HG03342 (cell line): ENCODE results near the gene DIP2C.

Source experiments
- ATAC-seq: cut with Tn5 transposase; IDR thresholded peaks from one replicate; pipeline ENCODE4 v1.9.1; 2021; ENCODE audit warnings: mild to moderate bottlenecking, moderate library complexity; ENCODE audit not compliant: unreplicated experiment

The DIP2C gene

DNA sequence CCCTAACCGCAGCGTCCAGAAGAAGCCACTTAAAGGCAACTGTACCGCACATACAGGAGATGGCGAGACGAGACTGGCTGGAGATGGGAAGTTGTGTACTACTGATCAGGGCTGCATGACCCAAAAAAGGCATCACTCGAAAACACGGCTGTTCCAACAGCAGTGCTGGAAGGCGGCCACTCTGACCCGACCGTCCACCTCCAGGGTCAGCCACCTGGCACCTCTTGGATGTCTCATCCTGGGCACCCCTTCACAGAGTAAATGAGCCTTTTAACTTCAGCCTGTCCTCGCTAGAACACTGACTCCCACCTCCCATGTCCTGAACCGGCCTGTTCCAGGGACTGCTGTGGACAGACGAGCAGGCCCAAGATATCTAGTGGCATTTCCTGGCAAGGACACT lies 180.7 kb downstream of the DIP2C start:
- no peak for ATAC-seq

DNA sequence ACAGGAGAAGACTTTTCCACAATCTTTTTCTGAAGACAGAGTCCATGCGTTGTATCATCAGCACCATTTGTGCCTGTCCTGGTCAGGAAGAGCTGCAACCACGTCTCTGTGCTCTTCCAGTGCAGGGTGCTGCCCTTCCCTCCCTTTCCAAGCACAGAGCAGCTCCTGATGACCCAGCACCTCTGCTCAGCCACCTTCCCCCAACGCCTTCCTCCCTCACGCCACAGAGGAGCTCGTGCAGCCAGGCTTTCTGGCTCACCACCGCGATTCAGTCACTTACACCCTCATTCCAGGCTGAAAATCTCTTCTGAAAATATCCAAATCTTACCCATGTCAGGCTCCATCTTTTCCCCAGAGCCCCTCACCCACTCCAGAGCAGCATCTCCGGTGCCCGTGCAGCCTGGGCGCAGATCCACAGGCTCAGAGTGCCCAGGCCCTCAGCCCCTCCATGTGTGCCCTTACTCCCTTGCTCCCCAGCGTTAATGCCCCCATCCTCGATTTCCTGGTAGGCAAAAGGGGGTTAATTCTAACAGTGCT lies 181.5 kb downstream of the DIP2C start:
- ATAC-seq = no peak

DNA sequence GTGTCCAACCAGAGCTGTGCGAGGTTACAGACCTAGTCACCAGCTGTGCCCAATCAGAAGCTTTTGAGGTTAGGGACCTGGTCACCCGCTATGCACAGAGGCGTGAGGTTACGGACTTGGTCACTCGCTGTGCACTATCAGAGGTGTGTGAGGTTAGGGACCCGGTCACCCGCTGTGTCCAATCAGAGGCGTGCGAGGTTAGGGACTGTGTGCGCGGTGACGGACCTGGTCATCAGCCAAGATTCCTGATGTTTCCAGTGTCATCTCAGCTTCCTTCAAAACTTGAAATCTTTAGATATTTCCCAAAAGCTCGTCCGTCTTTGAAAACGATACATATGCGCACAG lies 182.1 kb downstream of the DIP2C start:
- no peak for ATAC-seq

DNA sequence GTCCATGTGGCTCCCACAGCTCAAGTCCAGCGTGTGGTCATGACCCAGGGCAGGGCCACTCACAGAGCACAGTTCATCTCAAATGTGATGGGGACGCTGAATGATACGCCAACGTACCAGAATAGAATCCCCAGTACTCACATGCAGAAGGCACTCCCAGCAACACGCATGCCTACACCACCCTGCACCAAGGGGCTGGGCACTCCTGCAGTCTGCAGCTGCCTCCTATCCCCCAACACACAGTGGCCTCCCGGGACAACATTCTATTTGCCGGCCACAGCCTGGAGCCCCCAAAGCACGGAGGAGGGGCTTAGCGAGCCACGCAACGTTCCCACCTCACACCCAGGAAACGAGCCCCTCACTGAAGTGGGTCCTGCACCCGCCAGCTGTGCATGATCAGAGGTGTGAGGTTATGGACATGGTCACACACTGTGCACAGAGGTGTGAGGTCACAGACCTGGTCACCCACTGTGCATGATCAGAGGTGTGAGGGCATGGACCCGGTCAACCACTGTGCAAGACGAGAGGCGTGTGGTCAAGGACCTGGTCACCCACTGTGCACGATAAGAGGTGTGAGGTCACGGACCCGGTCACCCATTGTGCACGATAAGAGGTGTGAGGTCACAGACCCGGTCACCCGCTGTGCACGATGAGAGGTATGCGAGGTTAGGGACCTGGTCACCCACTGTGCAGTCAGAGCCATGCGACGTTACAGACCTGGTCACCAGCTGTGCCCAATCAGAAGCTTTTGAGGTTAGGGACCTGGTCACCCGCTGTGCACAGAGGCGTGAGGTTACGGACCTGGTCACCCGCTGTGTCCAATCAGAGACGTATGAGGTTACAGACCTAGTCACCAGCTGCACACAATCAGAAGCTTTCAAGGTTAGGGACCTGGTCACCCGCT lies 182.8 kb downstream of the DIP2C start:
- ATAC-seq = no peak

DNA sequence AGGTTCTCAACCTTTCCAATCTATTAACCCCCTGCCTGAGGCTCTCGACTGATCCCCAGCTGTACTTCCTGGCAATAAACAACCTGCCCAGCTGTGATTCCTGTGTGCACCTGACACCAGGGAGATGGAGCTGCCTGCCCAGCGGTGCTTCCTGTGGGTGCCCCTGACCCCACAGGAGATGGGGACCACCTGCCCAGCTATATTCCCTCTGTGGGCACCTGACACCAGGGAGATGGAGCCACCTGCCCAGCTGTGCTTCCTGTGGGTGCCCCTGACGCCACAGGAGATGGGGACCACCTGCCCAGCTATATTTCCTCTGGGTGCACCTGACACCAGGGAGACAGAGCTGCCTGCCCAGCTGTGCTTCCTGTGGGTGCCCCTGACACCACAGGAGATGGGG lies 184.0 kb downstream of the DIP2C start:
- no peak for ATAC-seq

DNA sequence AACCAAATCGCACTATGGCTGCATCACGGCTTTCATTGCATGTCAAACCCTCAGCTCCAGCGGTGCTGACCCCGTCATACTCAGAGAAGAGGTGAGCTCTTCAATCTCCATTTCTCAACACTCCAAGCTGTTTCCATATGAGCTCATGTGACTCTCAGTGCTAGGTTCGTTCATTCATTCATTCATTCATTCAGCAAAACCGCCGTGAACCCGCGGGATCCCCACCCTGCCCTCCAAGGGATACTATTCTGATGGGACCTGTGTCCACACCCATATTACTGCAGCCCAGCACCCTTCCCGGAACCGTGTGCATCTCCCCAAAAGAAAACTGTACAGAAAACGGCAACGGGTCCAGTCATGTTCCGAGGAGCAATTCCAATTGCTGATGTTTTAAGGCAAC lies 184.7 kb downstream of the DIP2C start:
- ATAC-seq = no peak

DNA sequence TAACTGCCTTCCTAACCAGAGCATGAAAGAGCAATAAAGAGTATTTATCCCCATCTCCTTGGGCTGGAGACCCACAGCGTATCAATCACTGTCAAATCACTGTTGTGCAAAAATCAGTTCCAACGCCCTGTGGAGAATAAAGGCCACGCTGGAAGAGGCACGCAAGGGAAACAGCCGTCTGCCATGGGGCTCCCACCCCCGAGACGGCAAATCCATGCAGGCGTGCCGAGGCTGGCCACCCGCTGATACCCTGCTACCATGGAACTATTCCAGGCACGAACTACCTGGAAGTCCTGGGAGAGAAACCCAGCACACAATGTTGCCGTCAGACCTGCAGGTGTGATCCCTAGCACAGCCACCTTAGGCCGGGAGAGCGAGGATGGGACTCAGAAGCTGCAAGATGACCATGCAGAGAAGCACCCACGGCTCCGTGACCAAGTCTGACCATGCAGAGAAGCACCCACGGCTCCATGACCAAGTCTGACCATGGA lies 185.3 kb downstream of the DIP2C start:
- ATAC-seq = no peak

DNA sequence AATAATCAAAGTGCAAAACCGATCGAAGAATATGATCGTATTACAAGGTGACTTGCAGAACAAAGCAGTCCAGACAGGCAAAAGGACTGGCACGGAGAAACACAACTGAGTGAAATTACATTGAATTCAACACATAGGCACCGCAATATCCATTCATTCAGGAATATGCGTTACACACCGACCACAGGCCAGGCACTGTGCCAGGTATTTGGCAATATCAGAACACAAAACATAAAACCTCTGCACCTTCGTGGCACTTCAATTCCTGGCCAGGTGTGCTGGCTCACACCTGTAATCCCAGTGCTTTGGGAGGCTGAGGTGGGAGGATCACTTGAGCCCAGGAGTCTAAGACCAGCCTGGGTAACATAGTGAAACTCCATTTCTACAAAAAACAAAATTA lies 187.9 kb downstream of the DIP2C start:
- no peak for ATAC-seq

DNA sequence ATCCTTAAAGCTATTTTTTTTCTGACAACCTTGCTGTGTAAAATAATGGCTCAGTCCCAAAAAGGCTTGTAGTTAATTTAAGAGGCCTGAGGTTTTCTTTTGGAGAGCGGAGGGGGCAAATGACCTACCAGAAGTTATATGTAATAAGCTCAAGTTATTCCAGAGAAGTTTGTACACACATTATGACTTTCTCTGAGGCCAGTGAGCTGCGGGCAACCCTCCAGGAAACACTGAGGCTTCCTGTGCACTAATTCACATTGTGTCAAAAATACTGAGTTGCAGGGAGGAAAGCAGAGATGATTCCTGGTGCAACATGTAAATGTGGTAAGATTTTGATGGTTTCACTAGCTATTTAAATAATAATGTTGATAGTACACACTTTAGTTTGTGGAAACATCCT lies 188.6 kb downstream of the DIP2C start:
- no peak for ATAC-seq

DNA sequence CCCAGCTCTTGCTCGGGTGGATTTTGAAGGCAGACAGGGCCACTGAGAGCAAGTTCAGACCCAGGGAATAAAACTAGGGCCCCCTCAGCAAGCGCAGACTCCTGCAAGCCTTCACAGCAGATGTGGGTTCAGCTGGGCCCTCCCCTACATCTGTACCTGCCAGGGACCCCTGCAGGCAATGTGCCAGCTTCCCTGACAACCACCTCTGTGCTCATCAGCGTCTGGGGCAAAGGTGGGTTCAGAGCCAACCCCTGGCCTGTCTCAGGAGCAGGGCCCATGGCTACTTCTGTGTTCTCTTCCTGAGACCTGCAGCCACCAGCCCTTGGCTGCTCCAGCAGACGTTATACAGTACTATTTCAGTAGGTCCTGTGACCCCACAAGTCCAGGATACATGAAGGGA lies 189.5 kb downstream of the DIP2C start:
- ATAC-seq = no peak

DNA sequence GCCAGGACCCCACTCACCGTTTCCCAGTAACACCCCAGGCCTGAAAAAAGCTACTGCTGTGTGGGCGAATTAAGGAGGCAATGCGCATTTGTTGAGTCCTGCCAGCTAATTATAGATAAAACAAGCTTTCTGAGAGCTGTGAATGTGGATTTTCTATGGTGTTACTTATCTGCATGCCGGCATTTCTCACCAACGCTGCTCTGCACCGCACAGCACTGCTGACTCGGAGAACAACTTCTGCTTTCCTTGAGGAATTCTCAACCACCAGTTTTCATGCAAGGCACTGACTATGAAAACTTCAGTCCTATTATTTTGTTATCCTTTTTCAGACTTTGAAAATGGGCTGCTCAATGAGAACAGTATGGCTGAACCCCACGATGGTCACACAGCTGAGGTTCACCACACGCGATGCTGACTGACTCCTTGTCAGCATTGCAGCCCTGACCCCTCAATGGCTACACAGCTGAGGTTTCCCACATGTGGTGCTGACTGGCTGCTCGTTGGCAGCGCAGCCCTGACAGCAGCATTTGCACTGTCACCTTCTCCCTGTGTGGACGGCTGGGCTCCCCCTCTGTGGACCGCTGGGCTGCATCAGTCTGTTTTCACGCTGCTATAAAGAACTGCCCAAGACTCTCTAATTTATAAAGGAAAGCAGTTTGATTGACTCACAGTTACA lies 190.6 kb downstream of the DIP2C start:
- no peak for ATAC-seq

DNA sequence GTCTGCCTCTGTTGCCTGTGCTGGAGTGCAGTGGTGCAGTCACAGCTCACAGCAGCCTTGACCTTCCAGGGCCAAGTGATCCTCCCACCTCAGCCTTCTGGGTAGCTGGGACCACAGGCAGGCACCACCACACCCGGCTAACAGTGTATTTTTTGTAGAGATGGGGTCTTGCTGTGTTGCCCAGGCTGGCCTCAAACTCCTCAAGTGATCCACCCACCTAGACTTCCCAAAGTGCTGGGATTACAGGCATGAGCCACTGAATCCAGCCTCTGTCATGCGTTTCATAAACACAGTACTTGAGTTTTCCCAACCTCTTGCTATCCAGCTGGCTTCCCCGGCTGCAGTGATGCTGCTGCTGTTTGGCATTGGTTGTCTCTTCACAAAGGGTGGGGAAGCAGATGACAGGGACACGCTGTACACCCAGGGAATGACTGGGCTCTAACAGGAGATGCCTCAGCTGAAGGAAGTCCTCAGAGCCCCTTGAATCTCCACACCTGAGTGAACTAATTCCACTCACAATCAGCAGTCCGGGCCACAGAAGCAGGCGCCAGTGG lies 191.5 kb downstream of the DIP2C start:
- ATAC-seq = no peak

DNA sequence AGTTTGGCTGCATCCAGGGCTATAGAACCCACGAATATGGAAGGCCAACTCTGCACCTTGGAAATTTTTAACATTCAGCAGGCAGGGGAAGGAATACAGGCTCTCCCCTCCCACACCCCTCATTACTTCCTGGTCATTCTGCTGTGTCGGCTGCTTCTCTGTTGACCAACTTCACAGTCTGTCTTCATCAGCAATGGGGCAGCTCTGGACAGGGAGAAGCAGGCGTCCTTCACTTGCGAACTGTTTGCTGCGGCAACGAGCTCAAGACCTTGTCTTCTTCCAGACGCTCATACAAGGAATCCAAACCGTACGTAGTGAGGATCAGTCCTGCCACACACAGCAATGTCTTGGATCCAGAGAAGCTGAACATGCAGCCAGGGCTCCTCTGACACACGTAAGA lies 192.2 kb downstream of the DIP2C start:
- no peak for ATAC-seq

DNA sequence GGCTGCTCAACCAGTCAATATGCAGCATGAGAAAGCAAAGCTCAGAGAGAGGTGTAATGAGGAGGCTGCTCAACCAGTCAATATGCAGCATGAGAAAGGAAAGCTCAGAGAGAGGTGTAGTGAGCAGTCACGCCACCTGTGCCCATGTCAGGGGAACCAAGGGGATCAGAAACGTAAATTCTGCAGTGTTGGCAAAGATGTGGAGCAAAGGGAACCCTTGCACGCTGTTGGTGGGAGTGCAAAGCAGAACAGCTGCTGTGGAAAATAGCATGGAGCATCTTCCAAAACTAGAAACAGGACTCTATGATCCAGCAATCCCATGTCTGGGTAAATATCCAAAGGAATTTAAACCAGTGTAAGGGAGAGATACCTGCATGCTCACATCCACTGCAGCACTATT lies 194.9 kb downstream of the DIP2C start:
- no peak for ATAC-seq

DNA sequence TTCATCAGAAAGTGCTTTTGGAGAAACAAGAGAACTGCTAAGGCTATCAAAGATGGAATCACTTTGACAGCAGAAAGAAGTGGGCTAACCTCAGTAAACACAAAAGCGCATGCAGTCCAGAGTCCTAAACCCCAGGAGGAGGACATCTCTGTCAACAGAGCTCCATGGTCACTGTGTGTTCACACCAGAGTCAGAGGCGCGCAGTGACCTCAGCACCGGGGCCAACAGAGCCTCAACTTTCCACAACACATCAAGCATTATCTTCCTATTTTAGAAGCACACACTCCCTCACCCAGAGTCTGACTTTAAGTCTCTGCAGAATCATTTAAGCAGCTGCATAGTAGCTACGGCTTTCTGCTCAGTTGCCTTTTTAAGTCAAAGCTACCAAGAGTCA lies 195.3 kb downstream of the DIP2C start:
- no peak for ATAC-seq

DNA sequence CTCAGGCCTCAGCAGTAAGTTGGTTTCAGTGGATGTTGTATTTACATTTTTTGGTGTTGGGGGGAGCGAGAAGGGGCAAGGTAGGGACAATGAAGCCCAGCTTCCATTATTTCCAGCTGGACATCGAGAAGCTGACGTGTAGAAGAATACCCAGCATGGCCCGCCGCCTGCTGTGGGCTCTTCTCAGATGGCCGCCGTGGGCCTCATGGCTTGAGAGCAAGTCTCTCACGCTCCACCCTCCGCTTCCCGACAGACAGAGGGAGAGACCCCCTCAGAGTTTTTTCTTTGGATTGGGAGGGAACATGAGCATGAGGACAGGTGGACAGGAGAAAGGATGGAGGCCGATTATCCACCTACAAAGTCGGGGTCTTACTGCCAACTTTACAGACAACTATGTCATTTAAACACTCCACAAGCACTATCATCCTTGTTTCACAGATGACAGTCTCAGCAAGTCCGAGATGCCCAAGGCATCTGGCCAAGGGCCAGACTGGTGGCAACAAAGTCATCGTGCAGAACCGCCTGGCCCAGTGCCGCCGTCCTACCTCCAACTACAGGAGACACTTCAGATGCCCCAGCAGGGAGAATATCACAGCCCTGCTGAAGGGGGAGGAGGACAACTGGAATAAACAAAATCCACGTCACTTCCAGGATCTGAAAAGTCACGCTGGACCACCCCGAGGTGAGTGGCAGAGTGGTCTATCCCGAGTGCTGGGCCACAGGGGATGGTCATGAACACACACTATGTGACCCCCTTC lies 195.9 kb downstream of the DIP2C start:
- no peak for ATAC-seq

DNA sequence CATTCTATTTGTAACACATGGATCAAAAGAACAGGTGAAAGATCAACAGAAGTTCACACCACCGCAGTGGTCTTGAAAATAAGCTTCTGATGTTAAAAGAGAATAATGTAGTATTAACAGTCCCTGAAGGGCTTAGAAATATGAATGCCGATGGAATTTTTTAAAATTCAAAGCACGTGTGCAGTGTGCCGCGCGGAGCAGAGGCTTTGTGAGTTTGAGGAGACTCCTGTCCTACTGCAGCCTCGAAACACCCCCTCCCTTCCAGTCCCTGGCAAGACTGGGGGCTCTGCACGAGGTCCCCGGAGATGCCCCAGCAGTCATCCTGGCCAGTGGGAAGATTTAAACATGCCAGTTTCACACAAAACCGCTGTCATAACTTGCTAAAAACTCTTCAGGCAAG lies 196.6 kb downstream of the DIP2C start:
- no peak for ATAC-seq

DNA sequence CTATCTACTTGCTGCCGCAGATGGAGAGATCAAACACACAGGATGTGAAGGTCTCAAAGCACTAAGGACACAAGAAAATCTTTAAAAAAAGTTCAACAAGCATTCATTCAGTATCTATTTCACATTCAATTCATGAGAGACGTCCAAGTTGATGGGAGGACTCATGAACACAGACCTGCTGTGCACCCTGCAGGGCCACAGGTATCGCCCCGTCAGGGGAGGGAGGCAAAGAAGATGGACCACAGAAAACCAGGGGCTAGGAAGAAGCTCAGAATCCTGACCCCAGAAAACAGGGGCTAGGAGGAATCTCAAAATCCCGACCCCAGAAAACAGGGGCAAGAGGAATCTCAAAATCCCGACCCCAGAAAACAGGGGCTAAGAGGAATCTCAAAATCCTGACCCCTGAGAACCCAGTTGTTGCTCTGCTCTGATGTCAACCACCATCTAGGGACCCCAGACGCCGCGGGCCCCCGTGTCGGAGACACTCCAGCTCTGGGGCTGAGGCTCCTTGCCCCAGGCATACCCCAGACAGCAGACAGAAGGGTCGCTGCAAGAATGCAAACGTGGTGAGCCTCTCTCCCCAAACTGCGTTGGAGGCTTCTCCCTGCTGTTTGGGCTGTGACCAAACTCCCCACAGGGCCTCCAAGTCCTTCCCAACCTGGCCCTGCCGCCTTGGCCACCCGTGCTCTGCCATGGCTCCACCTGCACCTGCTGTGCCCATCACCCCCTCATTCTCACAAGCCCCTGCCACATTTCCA lies 197.6 kb downstream of the DIP2C start:
- ATAC-seq = no peak

DNA sequence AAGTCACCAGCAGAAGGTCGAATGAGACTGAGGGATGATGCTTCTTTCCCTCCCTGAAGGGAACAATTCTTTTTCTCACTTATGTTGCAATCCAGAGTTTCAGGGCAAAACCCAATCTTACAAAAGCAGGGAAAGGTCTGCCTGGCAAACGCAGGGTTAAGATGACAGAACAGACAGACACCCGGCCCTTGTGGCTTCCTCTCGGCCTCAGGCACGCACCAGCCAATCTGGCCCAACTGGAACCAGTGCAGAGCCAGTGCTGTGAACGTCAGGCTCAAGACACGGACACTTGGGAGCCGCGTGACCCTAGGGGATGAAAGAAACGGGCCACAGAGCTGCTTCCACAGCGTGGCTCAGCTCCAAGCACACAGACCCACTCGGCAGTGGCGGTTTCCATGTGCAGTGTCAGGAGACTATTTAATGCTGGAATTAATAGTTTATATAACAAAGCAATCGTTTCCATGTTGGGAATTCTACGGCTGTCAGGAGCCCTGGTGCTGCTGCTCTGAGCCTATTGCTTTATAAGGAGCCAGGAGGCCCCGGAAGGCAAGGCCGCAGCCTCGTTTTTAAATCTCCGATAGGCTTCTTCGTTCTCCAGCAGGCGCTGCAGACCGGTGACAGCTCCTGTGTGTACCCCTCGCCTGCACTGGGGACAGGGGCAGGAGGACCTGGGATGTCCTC lies 198.4 kb downstream of the DIP2C start:
- ATAC-seq = no peak

DNA sequence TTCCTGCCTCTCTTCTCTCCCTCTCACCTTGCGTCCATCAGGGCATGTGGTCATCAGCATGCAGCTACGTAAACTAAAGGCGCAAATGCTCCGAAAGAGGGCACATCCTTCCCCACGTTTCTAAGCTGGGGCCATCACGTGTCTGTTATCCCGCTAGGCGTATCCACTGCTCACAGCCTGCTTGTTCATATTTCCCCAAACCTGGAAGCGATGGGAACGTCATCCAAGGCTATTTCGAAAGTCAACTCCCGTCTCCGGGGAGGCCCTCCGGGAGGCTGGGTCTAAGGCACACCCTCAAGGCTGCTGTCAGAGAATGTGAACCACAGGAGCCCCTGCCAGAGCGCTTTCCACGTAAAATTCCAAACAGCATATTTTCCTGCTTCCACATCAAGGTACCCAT lies 199.2 kb downstream of the DIP2C start:
- ATAC-seq = no peak
